Colonic mucosa (tissue), 4 donors: ENCODE measurements around the gene SLC17A9. TPM values are rescaled to one million over a fixed set of nuclear protein-coding genes. Genes with fewer than 3 reads are reported as not detected.

Experiments used
- DNase-seq: peaks from one replicate; pipeline ENCODE4 v3.0.0-alpha.2; 2020
- H3K27ac ChIP-seq: fragments of 200-600 bp; one replicate; pipeline ENCODE4 v1.8.0; 2021
- H3K27me3 ChIP-seq: fragments of 200-600 bp; one replicate; pipeline ENCODE4 v1.8.0; 2021
- H3K36me3 ChIP-seq: fragments of 200-600 bp; one replicate; pipeline ENCODE4 v1.8.0; 2021
- H3K4me1 ChIP-seq: fragments of 200-600 bp; one replicate; pipeline ENCODE4 v1.8.0; 2021; ENCODE audit warnings: mild to moderate bottlenecking
- H3K4me3 ChIP-seq: fragments of 200-600 bp; one replicate; pipeline ENCODE4 v1.8.0; 2021
- H3K9ac ChIP-seq, 2 donors: one replicate each; pipeline ENCODE4 v1.7.0; 2013; ENCODE audit warnings: control low read depth in 2 of 2, low read depth in 2 of 2, low read length in 2 of 2
- H3K9me3 ChIP-seq: fragments of 200-600 bp; one replicate; pipeline ENCODE4 v1.8.0; 2021
- CTCF ChIP-seq: fragments of 200-600 bp; IDR thresholded peaks from one replicate; pipeline ENCODE4 v1.8.0; 2022; ENCODE audit warnings: antibody characterized with exemption, mild to moderate bottlenecking
- intact Hi-C: fragments of 100-400 bp; cut with DNase I; formaldehyde crosslinking; loops from one replicate; pipeline ENCODE4 v1.14.1; 2022
- total RNA-seq, 2 donors: library from RNA; stranded (reverse); fragmentation: NEBNext Ultra II Directional in 1 of 2; extraction: Animal tissue kit (Norgen Biotek cat#: 25700) in 1 of 2; gene quantifications; one replicate each; pipeline ENCODE4 v1.2.1, GENCODE V29; 2021
- donor health status: healthy.
- donor health status: DM: no; HTN: no; CAD: no.
- donor health status: DM: no; HTN: no; CAD: no.

The SLC17A9 gene
- total RNA-seq, 2 donors from 2014 or later = 23.1 to 54.7 TPM

DNA sequence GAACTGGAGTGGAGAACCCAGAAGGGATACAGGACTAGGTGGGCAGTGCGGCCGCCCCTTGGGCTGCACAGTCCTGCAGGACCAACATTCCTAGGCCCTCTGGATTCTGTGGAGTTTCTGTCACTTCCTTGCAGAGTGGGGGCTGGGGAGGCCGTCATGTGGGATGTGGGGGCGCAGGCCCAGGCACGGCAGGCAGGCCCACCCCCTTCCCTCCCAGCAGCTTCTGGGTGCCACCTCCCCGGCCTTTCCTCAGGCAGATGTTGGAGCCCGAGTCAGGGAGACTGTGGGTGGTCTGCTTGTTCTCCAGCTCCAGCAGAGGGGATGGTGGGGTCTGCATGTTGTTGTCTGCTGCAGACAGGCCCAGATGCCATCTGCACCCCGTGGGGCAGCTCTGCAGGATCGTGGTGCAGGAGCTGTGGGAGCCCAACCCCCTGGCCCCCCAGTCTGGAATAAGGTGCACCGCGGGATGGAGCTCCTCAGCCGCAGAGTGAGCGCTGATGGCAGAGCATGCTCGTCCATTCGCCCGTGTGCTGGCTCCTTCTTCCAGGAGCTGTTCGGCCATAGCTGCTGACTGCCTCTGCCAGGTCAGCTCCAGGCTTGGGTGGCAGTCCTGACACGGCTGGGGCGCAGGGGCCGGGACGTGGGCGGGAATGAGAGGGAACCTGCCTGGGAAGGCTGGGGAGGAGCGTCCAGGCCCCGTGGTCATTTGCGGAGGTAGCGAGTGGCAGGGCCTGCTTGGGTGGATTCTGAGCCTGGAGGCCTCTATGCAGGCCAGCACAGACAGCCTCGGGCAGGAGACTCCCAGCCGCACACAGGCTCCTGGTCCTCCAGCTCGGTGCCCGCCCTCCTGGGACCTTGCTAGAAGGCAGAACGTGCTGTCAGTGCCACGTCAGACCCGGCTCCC, 18.1 kb downstream of the SLC17A9 start:
- Histone ChIP-seq H3K27me3 (peaks cover 31% of the 10 kb centered on the region), H3K9ac (no peak overlapping the region), H3K4me1 (no peaks in the 10 kb centered on the region), H3K27ac (no peak overlapping the region), H3K4me3 (no peak overlapping the region), H3K36me3 (no peaks in the 10 kb centered on the region), H3K9me3 (no peaks in the 10 kb centered on the region)
- intact Hi-C loops = no loop called here
- no peak for TF ChIP-seq CTCF
- no peak for DNase-seq

GRCh38 chr20:62971211-62971949, 18.9 kb downstream of the SLC17A9 start:
- Histone ChIP-seq H3K27me3 (peaks cover 31% of the 10 kb centered on the region), H3K27ac (no peak overlapping the region), H3K9ac (no peak overlapping the region), H3K36me3 (no peaks in the 10 kb centered on the region), H3K4me3 (no peak overlapping the region), H3K9me3 (no peaks in the 10 kb centered on the region), H3K4me1 (no peaks in the 10 kb centered on the region)
- no peak for TF ChIP-seq CTCF
- intact Hi-C loops = no loop called here
- DNase-seq = no peak

- TF ChIP-seq CTCF = peak; percentile 84
- H3K27me3 ChIP-seq = peaks cover 37% of the 10 kb centered on the region
- H3K4me1 ChIP-seq = no peaks in the 10 kb centered on the region
- peak overlapping the region; percentile 24 for H3K4me3 ChIP-seq
- intact Hi-C loops = loop anchor here (2.0 kb wide), 1 partner anchor 37 kb away; no protein-coding TSS in a partner anchor
- no peaks in the 10 kb centered on the region for H3K9me3 ChIP-seq
- H3K36me3 ChIP-seq = no peaks in the 10 kb centered on the region
- H3K27ac ChIP-seq = no peak overlapping the region
- H3K9ac ChIP-seq = peak overlapping the region in 1 of 2 donors; percentile 12
- peak; percentile 85 for DNase-seq
Observed at GRCh38 chr20:62971950-62972844, 19.7 kb downstream of the SLC17A9 start.

- Histone ChIP-seq H3K9ac (peak overlapping the region in 1 of 2 donors; percentile 12), H3K4me1 (no peaks in the 10 kb centered on the region), H3K27ac (no peak overlapping the region), H3K9me3 (no peaks in the 10 kb centered on the region), H3K36me3 (no peaks in the 10 kb centered on the region), H3K4me3 (peak overlapping the region; percentile 24), H3K27me3 (peaks cover 37% of the 10 kb centered on the region)
- DNase-seq = no peak
- intact Hi-C loops = loop anchor here (2.0 kb wide), 1 partner anchor 36 kb away; no protein-coding TSS in a partner anchor
- TF ChIP-seq CTCF = no peak
Observed at GRCh38 chr20:62972845-62973745, 20.6 kb downstream of the SLC17A9 start.
